Aortic smooth muscle cell (primary cell): Measurements from ENCODE around the gene CEP112. TPM values are rescaled to one million over a fixed set of nuclear protein-coding genes. Genes with fewer than 3 reads are reported as not detected.

Experiments used
- total RNA-seq: library from RNA; depleted of rRNA; stranded (reverse); fragments of >200 nt; gene quantifications from 2 replicates; pipeline ENCODE4 v1.2.3, GENCODE V29; 2014

CEP112 gene
- total RNA-seq, result 10.7 and 11.8 TPM in 2 replicates

DNA sequence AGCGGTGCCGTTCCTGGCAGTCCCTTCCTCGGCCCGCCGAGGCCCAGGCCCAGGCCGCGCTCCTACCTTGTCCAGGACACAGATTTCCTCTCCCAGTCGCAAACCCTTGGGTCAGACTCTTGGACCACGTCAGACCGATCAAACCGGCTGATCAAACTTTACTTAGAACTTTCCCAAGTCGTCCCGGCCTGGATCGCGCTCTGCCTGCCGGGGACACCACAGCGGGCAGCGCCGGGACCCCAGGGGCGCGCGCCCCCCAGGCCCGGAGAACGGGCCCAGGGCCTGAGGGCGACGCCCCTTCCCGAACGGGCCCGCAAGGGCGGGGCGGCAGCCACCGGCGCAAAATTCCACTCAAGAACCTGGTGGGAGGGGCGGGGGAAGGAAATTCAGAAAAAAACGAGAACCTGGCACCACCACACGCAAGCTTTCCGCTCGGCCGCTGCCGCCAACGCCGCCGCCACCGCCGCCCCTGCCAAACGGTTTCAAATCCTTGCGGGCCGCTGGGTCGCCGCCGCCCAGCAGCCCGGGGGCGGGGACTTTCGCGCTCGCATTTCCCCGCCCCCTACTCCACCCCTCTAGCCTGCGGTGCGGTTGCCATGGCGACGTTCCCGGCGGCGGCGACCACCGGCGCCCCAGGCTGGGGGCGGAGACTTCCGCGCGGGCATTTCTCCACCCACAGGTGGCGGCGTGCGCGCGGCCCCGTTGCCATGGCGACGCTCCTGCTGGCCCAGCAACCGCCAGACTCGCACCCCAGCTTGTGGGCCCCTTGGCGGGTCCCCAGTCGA is at the start of gene CEP112:
Gene CEP112 (minus strand): TSS at position 541 of the 785 bp plus-strand sequence.

DNA sequence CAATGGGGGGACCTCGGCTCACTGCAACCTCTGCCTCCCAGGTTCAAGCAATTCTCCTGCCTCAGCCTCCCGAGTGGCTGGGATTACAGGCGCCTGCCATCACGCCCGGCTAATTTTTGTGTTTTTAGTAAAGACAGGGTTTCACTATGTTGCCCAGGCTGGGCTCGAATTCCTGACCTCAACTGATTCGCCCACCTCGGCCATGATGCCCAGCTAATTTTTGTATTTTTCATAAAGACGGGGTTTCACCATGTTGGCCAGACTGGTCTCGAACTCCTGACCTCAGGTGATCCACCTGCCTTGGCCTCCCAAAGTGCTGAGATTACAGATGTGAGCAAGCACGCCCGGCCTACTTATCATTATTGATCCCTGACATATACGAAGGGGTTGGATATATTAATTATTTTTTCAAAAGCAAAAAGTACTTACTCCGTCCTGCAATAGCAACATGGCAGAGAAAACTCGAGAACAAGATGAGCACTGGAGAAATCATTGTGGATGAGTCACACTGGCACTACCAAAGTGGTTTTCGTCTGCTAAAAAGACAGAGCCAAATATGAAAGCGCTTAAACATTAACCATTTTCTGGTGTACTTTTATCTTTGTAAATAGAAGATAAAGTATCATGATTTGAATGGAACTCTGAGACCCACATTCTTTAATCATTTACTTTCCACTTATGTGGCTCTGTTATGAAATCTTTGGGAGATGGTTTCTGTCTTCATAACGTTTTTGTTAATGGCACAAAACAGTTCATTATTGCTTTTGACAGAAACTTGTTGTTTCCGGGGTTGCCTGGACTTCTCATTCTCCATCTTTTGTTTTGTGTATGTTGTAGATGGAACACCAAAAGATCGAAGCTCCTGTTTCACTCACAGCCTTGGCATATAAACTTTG is 37.2 kb upstream of the CEP112 start, which contains the start of gene APOH:
Gene APOH (minus strand): TSS at position 529 of the 896 bp plus-strand sequence. CDS start 36 bp downstream, at position 493.

Other genes starting within 250 kb of the CEP112 start
- gene APOH, start 37.3 kb upstream of the CEP112 start, total RNA-seq, result not detected in 2 replicates
- 16.1 and 22.4 TPM in 2 replicates for gene PRKCA, start 110.5 kb upstream of the CEP112 start, total RNA-seq